Glutamatergic neuron (in vitro differentiated cells): Measurements from ENCODE around the gene PLXNA2. TPM values are rescaled to one million over a fixed set of nuclear protein-coding genes. Genes with fewer than 3 reads are reported as not detected.

Experiments
- DNase-seq: peaks from one replicate; pipeline ENCODE4 v3.0.0; 2022
- H3K27ac Mint-ChIP-seq: one replicate; pipeline ENCODE4 v1.8.0; 2020; ENCODE audit warnings: mild to moderate bottlenecking, mixed read lengths, inconsistent platforms; ENCODE audit not compliant: unreplicated experiment
- H3K27me3 Mint-ChIP-seq: one replicate; pipeline ENCODE4 v1.8.0; 2020; ENCODE audit warnings: mild to moderate bottlenecking, moderate library complexity, mixed read lengths, inconsistent platforms; ENCODE audit not compliant: unreplicated experiment
- H3K36me3 Mint-ChIP-seq: one replicate; pipeline ENCODE4 v1.8.0; 2020; ENCODE audit warnings: mild to moderate bottlenecking, mixed read lengths, inconsistent platforms; ENCODE audit not compliant: unreplicated experiment
- H3K4me1 Mint-ChIP-seq: one replicate; pipeline ENCODE4 v1.8.0; 2020; ENCODE audit warnings: mild to moderate bottlenecking, low read depth, mixed read lengths, inconsistent platforms; ENCODE audit not compliant: unreplicated experiment
- H3K4me3 Mint-ChIP-seq: one replicate; pipeline ENCODE4 v1.8.0; 2020; ENCODE audit warnings: mild to moderate bottlenecking, mixed read lengths, inconsistent platforms; ENCODE audit not compliant: unreplicated experiment
- H3K9me3 Mint-ChIP-seq: one replicate; pipeline ENCODE4 v1.8.0; 2020; ENCODE audit warnings: mild to moderate bottlenecking, moderate library complexity, mixed read lengths, inconsistent platforms; ENCODE audit not compliant: unreplicated experiment
- CTCF ChIP-seq: fragments of 200-600 bp; sonication (generic); IDR thresholded peaks from one replicate; pipeline ENCODE4 v1.5.0; 2021; ENCODE audit not compliant: partially characterized antibody, unreplicated experiment
- total RNA-seq: library from RNA; stranded (reverse); fragmentation: NEBNext Ultra II Directional; extraction: Animal tissue kit (Norgen Biotek cat#: 25700); gene quantifications from one replicate; pipeline ENCODE4 v1.2.1, GENCODE V29; 2021; ENCODE audit not compliant: unreplicated experiment

The PLXNA2 gene
- total RNA-seq, 1 donor from 2014 or later = 66.0 TPM

- peaks cover 17% of the 10 kb centered on the region for H3K4me1 Mint-ChIP-seq
- no peak for TF ChIP-seq CTCF
- no peak overlapping the region for H3K4me3 Mint-ChIP-seq
- H3K36me3 Mint-ChIP-seq = no peaks in the 10 kb centered on the region
- no peak overlapping the region for H3K27ac Mint-ChIP-seq
- DNase-seq = no peak
- H3K9me3 Mint-ChIP-seq = peaks cover 4% of the 10 kb centered on the region
- H3K27me3 Mint-ChIP-seq = peaks cover 3% of the 10 kb centered on the region
These were observed 144.1 kb downstream of the PLXNA2 start for GRCh38 chr1:208100106-208100505.

- TF ChIP-seq CTCF = no peak
- DNase-seq = no peak
- H3K4me3 Mint-ChIP-seq = no peak overlapping the region
- H3K36me3 Mint-ChIP-seq = no peaks in the 10 kb centered on the region
- H3K27me3 Mint-ChIP-seq = peaks cover 6% of the 10 kb centered on the region
- peaks cover 4% of the 10 kb centered on the region for H3K9me3 Mint-ChIP-seq
- H3K4me1 Mint-ChIP-seq = peaks cover 13% of the 10 kb centered on the region
- no peak overlapping the region for H3K27ac Mint-ChIP-seq
These were observed 145.4 kb downstream of the PLXNA2 start for GRCh38 chr1:208098773-208099172.

GRCh38 chr1:208093754-208094719 lies 150.1 kb downstream of the PLXNA2 start:
- Mint-ChIP-seq H3K27ac (no peak overlapping the region), H3K36me3 (no peaks in the 10 kb centered on the region), H3K4me3 (no peak overlapping the region), H3K4me1 (peaks cover 7% of the 10 kb centered on the region), H3K27me3 (peaks cover 6% of the 10 kb centered on the region), H3K9me3 (no peaks in the 10 kb centered on the region)
- peak; percentile 82 for DNase-seq
- peak; percentile 79 for TF ChIP-seq CTCF

DNA sequence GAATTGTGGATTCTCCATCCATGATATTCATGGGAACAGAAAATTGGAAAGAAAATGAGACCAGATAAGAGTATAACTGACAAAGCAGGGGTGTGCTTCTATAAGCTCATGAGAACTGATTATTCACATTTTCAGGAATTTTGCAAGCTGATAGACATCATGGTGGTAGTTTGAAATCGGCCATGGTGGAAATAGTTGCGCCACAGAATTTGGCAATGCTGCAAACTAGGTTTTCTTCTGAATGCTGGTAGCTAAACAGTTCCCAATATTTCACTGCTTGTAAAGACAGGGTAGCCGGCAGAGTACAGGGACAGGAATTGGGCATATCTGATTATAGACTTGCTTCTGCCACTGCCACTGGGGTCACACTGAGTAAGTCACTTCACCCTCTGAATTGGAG lies 151.1 kb downstream of the PLXNA2 start:
- Mint-ChIP-seq H3K9me3 (no peaks in the 10 kb centered on the region), H3K27me3 (peaks cover 6% of the 10 kb centered on the region), H3K4me3 (no peak overlapping the region), H3K36me3 (no peaks in the 10 kb centered on the region), H3K4me1 (peaks cover 5% of the 10 kb centered on the region), H3K27ac (no peak overlapping the region)
- DNase-seq = no peak
- TF ChIP-seq CTCF = no peak
